ENCODE results near the gene NUP85.

- TF ChIP-seq EZH2 (IDR thresholded peaks at IDR 0.05): no peak
- no peak for TF ChIP-seq POLR2AphosphoS5 (IDR thresholded peaks at IDR 0.05; ENCODE audit: borderline replicate concordance, low read depth, low read length)
- TF ChIP-seq FOXP2 (optimal IDR thresholded peaks at IDR 0.05; ENCODE audit: control extremely low read depth, extremely low read length, insufficient read depth): no peak
These were observed 46.1 kb upstream of the NUP85 start for GRCh38 chr17:75159196-75160031.
